Activated naive CD8-positive, alpha-beta T cell treated with anti-CD3 and anti-CD28 coated beads, Interleukin-2, amount 50 U/mL, for 16 hours (primary cell): ENCODE measurements around the gene NBPF15.
A peak's percentile ranks its signal among the peaks of the same experiment; 100 is the strongest.
"Not testable (repeated sequence)": the region's sequence is repeated elsewhere in the genome, so short reads cannot be mapped to it uniquely, and the experiment has no call there.

Source experiments
- DNase-seq: peaks from one replicate; pipeline ENCODE4 v3.0.0-alpha.2; 2020; ENCODE audit warnings: low read depth, low spot score

The NBPF15 gene

GRCh38 chr1:144461136-144461759, at the start of gene NBPF15:
NBPF15 (minus strand) TSS chr1:144461669; CDS start chr1:144440003, 21,666 bp downstream.
- peak; percentile 52 for DNase-seq

GRCh38 chr1:144496429-144496828, 35.0 kb upstream of the NBPF15 start:
- not testable (repeated sequence) for DNase-seq

- DNase-seq: not testable (repeated sequence)
Observed at GRCh38 chr1:144494130-144494529, 32.7 kb upstream of the NBPF15 start.

DNA sequence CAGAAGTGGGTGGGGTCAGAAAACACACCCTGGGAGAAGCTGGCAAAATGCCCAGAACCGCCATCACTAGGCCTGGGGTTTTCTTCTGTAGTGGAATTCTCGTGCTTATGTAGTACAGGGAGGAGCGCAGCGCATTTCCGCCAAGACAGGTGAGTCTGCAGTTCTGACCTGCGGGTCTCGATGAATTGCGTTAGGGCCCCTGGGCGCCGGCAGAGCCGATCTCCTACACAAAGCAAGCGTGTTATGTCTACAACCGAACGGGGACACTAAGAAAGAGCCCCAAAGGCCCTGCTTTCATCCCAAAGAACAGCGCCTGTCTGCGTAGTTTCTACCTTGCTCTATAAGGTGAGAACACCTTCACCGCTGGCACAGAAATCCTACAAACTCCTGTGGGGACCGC, 28.9 kb upstream of the NBPF15 start:
- DNase-seq: not testable (repeated sequence)

- not testable (repeated sequence) for DNase-seq
Observed at GRCh38 chr1:144487002-144487401, 25.5 kb upstream of the NBPF15 start.

- not testable (repeated sequence) for DNase-seq
Observed at GRCh38 chr1:144485048-144485993, 23.9 kb upstream of the NBPF15 start.

GRCh38 chr1:144473897-144474296, 12.4 kb upstream of the NBPF15 start:
- not testable (repeated sequence) for DNase-seq

GRCh38 chr1:144471434-144471833, 10.0 kb upstream of the NBPF15 start:
- DNase-seq: not testable (repeated sequence)

DNA sequence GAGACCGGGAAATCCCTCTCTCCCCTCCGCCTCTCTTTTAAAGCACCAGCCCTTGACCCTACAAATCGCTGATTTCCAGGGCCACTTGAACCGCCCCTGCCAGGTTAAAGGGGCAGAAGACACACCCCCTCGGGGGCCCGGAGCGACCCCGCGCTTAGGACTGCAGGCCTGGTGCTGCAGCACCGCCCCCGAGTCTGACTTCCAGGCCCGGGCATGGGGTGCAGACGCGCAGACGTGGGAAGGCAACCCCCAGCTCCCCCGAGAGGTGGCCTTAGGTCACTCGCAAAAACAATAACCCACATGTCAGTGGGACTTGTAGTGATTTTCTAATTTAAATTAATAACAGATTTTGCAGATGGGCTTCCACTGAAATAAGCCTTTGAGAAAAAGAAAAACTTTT, 309 bp upstream of the NBPF15 start:
- DNase-seq: not testable (repeated sequence)

GRCh38 chr1:144460686-144461085, 783 bp downstream of the NBPF15 start:
- DNase-seq: not testable (repeated sequence)

DNA sequence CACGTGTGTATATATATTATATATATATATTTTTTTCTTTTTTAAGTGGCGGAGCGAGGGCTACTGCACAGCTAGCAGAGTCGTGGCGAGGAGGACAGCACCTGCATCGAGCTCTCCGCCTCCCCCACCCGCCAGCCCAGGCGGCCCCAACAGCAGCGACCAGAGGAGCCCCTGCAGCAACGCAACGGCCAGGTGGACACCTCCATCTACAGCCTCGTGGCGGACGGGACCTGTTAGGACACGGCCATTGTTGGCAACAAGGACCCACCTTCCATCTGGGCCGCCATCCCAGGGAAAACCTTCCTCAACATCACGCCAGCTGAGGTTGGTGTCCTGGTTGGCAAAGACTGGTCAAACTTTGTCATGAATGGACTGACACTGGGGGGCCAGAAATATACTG, 19.1 kb downstream of the NBPF15 start:
- not testable (repeated sequence) for DNase-seq

- DNase-seq: not testable (repeated sequence)
Observed at GRCh38 chr1:144439737-144440136, 21.7 kb downstream of the NBPF15 start.

DNA sequence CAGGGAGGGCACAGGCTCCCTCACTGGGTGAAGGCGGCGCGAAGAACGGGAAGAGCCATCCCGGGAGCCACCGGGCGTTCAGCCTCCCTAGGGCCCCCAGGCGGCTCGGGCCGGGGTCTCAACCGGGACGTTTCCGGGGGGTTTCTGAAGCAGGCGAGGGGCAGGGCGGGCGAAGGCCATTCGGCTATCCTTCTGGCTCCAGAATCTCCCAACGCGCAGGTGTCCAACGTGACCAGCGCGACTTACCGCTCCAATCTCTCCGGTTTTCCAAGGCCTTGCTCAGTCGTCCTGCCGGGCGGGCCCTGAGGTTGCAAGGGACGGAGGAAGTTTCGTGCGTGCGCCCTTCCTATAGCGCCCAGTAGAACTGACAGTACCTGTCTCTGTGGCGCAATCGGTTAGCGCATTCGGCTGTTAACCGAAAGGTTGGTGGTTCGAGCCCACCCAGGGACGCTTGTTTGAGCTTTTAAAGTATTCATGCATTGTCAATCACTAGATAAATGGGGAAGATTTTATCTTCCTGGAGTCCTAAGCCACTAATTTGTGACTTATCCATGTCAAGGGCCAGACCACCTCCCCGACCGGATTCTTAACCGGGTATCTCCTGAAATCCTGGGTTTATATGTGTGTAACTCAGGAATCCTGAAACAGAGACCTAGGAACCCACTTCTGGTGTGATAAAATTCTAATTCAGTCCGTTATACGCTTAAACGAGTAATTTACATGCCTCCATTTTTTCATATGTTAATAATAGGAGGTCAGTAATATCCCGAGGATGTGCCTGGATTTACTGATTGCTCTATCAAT, 42.4 kb downstream of the NBPF15 start:
- peak; percentile 20 for DNase-seq

GRCh38 chr1:144413404-144414118, 47.9 kb downstream of the NBPF15 start:
- DNase-seq: not testable (repeated sequence)

GRCh38 chr1:144412491-144413403, 48.7 kb downstream of the NBPF15 start:
- peak; percentile 77 for DNase-seq

GRCh38 chr1:144412068-144412471, 49.4 kb downstream of the NBPF15 start:
- peak; percentile 42 for DNase-seq

- not testable (repeated sequence) for DNase-seq
Observed at GRCh38 chr1:144402807-144403206, 58.7 kb downstream of the NBPF15 start.

DNA sequence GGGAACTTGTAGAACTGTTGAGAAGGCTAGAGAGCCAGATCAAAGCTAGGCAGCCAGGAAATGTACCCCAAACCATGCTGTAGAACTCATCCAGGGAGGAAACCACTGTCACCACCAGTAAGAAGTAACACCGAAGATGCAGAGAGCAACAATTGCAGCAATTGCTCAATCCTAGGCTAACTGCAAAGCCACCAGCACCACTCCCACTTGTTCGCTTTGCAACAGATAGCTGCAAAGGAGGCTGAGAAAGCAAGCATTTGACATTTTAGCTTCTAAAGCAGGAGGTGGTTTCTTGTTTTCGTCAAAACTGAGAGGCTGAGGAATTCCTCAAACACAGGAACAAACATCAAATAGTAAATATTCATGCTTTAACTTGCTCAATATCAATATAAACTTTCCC, 89.8 kb downstream of the NBPF15 start:
- DNase-seq: not testable (repeated sequence)
